HG03521 (cell line): ENCODE data around the gene TNNT1.
A peak's percentile ranks its signal among the peaks of the same experiment; 100 is the strongest.

Experiments used
- ATAC-seq: cut with Tn5 transposase; IDR thresholded peaks from one replicate; pipeline ENCODE4 v1.9.1; 2021; ENCODE audit warnings: mild to moderate bottlenecking, moderate library complexity; ENCODE audit not compliant: unreplicated experiment

Gene TNNT1

DNA sequence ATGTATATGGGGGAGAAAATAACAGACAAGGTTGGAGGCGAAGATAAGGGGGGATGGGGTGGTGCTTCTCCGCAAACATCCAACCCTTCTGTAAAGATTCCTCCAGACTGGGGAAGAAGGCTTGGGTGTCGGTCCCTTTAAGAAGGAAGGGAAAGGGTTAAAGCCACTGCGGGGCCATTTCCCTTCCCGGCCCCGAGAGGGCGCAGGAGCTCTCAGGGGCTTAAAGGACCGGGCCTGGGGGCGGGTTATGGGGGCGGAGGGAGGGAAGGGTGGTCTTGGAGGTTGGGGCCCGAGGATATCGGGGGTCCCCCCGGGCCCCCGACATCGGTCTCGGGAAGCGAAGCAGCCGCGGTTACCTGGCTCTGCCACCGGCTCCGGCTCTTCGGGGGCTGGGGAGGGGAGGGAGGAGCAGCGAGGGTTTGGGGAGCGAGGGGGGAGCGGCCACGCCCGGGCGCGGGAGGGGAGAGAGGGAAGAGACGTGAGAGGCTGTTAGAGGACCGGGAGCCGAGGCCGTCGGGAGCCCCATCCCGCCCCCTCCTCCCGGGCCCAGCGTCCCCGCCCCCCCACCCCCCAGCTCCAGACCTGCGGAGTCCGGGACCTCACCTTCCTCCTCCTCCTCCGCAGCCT is 2.8 kb downstream of the TNNT1 start:
- no peak for ATAC-seq

DNA sequence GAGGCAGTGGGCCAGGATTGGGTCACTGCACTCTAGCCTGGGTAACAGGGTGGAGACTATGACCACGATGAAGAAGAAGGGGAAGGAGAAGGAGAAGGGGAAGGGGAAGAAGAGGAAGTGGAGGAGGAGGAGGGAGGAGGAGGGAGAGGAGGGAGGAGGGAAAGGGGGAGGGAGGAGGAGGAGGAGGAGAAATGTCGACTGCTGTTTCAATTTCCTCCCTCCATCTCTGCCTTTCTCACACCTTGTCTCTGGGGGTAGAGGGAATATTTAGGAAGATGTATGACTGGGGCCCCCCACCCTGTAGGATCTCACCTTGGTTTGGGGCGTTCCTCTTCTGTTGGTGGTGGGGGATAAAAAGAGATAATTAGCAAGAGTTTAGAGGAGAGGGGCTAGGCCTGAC is 3.8 kb downstream of the TNNT1 start:
- no peak for ATAC-seq

DNA sequence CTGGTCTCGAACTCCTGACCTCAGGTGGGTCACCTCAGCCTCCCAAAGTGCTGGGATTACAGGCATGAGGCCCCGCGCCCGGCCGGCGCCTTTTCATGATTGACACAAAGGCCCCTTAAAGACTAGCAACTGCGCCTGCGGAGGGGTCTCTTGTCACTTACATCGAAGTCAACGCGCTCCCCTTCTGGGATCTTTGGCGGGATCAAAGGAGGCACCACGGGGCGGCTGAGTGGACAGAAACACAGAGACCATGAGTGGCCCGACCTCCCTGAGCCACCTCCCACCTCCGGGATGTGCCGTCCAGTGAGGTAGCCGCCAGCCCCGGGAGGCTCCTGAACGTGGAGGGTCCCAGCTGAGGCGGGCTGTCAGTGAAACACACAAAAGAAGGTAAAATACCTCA is 7.3 kb downstream of the TNNT1 start:
- ATAC-seq = no peak

DNA sequence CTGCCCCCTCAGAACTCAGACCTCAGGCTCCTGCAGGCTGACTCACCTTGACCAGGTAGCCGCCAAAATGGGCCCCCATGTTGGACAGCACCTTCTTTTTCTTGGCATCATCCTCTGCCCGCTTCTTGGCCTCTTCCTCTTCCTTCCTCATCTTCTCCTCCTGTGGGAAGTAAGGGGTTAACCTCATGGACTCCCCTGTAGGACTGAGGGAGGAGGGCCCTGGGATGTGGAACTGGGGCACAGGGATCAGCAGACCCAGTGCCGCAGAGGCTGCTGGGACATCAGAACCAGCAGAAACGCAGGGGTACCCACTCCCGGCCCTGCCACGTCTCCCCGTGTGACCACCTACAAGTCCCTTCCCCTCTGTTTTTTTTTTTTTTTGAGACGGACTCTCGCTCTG is 11.1 kb downstream of the TNNT1 start:
- ATAC-seq = no peak

DNA sequence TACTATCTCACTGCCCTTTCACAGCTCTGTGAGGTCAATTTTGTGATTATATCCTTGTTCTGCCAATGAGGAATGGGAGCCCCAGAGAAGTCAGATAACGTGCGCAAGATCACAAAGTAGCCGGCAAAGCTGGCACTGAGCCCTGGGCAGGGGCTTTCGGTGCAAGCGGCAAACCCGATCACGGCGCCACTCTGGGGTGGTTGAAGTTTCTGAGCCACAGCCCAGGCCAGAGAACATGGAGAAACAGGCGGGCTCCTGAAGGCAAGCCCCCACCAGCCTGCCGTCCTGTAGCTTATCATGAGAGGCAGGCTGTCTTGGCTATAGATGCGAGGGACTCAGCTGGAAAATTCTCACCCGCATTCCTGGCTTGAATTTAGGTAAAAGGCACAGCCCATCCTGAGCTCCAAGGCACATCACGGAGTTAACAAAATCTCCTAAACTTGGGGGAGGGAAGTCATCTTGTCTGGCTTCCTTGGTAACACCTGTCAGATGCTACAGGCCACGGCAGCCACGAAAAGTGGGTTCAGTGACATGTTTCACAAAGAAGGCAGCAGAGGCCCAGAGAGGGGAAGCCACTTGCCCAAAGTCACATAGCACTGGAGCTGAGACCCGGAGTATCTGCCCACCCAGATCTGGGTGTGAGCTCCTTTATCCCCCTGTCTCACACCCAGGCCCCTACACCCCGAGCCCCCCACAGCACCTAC is 12.5 kb downstream of the TNNT1 start:
- no peak for ATAC-seq

DNA sequence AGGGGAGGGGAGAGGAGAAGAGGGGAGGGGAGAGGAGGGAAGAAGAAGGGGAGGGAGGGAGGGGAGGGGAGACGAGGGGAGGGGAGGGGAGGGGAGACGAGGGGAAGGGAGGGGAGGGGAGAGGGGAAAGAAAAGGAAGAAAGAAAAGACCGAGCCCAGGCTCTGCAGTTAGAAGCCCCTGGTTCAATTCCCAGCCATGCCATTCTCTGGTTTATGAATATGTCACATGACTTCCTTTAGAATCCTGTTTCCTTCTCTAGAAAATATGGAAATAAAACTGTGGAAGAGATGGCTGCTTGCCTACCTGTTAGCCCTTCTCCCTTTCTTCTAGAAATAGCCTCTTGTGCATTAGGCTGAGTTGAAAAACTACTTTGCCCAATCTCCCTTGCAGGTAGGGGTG is 14.3 kb downstream of the TNNT1 start:
- ATAC-seq = no peak

DNA sequence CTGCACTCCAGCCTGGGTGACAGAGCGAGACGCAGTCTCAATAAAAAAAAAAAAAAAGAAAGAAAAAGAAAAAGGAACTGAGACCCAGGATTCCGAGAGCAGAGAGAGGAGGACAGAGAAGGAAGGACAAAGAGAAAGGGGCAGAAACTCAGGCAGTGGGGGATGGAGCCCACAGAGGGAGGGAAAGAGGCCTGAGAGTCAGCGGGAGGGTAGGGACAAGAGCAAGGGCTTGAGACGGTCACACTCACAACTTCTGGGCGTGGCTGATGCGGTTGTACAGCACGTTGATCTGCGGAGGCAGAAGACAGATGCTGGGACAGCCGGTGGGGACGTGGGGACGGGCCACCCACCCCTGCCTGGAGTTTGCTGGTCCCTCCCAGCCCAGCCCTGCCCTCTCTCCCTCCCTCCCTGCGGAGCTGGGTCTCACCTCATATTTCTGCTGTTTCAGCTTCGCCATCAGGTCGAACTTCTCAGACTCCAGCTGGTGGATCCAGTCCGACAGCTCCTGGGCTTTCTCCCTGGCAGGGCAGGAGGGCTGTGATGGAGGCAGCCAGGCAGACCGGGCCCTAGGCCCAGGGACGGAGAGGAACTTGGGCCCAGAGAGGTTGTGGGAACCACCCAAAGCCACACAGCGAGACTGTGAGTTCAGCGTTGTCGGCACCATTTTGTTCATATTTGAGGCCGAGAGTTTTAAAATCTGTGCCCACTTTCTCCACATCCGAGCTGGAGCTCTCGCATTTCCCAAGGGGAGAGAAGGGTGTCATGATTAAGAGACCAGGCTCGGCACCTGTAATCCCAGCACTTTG is 15.2 kb downstream of the TNNT1 start:
- ATAC-seq = no peak

DNA sequence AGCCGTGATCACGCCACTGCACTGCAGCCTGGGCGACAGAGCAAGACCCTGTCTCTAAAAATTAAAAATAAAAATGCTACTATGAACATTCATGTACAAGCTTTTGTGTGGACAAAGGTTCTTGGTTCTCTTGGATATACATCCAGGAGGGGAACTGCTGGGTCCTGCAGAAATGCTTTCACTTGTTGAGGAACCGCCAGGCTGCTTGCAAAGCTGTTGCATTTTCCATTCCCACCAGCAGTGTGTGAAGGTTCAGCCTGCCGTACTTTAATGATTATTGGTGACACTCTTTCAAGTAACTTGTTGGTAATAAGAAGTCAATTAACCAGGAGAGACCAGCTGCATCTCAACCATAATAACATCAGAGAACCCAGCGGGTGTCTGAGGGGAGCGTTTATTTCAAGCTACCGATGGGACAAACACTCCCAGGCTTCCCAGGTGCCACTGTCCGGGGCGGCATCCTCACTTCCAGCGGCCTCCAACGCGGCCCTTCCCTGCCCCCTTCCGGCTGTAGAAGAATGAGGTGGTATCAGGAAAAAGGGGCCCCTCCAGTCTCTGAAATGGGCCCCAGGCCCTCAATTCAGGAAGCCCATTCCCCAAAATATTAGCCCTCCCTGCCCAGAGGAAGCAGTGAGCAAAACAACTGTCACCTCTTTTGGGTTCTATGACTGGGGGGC is 16.4 kb downstream of the TNNT1 start:
- no peak for ATAC-seq

DNA sequence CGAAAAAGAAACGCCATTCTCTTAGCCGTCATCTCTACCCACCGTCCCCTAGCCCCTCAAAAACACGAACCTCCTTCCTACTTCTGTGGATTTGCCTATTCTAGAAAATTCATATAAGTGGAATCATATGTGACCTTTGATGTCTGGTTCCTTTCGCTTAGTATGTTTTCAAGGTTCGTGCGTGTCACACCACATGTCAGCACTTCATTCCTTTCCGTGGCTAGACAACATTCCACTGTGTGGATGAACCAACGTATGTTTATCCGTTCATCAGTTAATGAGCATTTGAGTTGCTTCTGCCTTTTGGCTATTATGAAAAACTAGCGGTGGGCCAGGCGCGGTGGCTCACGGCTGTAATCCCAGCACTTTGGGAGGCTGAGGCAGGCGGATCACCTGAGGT is 17.6 kb downstream of the TNNT1 start:
- no peak for ATAC-seq

DNA sequence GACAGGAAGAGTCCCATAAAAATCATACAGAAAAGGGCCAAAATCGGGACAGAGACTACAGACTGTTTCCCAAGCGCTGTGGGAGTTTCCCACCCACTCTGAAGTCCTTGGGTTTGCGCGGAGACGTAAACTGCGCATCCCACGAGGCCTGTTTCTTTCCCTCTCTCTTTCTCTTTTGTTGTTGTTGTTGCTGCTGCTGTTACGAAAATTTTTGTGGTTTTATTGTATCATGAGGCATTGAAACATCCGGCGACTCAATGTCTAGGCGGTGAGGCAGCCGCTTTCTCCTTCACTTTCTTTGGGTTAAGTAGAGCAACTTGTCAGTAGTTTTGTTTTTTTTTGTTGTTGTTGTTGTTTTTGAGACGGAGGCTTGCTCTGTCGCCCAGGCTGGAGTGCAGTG is 30.0 kb downstream of the TNNT1 start:
- ATAC-seq = no peak

DNA sequence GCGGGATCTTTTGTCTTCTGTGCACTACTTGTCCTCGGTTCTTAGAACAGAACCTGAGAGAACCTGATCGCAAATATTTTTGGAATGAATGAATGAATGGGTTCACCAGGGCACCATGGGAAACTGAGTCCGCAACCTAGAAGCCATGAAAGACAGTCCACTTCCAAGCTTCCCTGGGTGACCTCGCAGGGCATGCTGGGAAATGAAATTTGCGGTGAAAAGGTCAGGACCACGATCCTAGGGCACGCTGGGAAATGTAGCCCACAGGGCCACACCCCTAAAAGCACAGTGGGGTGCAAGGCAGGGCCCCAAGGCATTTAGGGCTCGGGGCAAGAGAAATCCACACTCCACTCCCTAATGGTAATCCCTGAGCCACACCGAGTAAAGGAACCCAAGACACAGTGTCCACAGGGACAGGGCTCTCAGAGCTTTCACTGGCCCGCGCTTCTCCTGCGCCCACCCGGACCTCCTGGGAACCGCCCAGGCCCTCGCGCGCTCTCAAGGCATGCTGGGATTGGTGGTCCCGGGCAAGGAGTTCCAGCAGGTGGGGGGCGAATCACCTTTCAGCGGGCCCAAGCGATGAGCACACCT is 30.5 kb downstream of the TNNT1 start:
- no peak for ATAC-seq

DNA sequence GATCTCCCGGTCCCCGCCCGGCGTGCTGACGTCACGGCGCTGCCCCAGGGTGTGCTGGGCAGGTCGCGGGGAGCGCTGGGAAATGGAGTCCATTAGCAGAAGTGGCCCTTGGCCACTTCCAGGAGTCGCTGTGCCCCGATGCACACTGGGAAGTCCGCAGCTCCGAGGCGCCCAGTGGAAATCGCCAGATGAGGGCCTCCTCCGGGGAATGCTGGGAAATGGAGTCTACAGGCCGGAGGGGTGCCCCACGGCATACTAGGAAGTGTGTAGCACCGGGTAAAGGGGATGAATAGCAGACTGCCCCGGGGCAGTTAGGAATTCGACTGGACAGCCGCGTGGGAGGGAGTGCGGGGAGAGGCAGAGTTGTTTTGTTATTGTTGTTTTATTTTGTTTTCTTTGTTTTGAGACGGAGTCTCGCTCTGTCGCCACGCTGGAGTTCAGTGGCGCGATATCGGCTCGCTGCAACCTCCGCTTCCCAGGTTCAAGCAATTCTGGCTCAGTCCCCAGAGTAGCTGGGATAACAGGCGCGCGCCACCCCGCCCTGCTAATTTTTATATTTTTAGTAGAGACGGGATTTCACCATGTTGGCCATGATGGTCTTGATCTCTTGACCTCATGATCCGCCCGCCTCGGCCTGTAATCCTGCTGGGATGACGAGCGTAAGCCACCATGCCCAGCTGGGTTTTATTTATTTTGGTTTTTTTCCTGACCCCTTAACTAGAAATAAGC is 31.2 kb downstream of the TNNT1 start:
- peak; percentile 85 for ATAC-seq

DNA sequence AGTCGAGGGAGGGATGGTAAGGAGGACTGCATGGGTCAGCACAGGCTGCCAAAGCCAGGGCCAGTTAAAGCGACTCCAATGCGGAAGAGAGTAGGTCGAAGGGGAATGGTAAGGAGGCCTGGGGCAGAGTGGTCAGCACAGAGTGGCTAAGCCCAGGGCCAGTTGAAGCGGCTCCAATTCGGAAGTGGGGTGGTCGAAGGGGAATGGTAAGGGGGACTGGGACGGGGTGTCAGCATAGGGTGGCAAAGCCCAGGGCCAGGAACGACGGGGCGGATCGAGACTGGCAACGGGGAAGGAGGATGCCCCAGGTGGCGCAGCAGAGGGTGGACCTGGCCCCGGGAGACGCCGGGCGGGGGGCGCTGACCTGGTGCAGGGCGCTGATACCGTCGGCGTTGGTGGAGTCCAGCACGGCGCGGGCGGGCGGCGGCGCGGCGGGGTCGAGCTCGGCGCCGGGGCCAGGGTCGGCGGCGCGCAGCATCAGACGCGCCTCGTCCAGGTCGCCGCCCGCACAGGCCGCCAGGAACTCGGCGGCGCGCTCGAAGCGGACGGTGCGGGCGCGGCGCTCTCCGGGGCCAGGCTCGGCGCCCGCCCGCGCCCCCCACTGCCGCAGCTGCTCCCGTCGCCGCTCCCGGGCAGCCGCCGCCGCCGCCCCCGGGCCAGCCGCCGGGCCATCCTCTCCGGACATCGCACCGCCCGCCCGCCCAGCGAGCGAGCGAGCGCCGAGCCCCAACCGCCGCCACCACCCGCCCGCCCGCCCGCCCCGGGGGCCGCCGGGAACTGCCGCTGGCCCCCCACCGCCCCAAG is 31.9 kb downstream of the TNNT1 start, which contains the start of gene PPP1R12C:
TSS of gene PPP1R12C (minus strand) at position 779 of the 804 bp plus-strand sequence. CDS start at position 685, 94 bp downstream.
- no peak for ATAC-seq

DNA sequence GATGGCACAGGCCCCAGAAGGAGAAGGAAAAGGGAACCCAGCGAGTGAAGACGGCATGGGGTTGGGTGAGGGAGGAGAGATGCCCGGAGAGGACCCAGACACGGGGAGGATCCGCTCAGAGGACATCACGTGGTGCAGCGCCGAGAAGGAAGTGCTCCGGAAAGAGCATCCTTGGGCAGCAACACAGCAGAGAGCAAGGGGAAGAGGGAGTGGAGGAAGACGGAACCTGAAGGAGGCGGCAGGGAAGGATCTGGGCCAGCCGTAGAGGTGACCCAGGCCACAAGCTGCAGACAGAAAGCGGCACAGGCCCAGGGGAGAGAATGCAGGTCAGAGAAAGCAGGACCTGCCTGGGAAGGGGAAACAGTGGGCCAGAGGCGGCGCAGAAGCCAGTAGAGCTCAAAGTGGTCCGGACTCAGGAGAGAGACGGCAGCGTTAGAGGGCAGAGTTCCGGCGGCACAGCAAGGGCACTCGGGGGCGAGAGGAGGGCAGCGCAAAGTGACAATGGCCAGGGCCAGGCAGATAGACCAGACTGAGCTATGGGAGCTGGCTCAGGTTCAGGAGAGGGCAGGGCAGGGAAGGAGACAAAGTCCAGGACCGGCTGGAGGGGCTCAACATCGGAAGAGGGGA is 32.7 kb downstream of the TNNT1 start:
- ATAC-seq = no peak

DNA sequence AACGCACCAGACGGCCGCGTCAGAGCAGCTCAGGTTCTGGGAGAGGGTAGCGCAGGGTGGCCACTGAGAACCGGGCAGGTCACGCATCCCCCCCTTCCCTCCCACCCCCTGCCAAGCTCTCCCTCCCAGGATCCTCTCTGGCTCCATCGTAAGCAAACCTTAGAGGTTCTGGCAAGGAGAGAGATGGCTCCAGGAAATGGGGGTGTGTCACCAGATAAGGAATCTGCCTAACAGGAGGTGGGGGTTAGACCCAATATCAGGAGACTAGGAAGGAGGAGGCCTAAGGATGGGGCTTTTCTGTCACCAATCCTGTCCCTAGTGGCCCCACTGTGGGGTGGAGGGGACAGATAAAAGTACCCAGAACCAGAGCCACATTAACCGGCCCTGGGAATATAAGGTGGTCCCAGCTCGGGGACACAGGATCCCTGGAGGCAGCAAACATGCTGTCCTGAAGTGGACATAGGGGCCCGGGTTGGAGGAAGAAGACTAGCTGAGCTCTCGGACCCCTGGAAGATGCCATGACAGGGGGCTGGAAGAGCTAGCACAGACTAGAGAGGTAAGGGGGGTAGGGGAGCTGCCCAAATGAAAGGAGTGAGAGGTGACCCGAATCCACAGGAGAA is 33.5 kb downstream of the TNNT1 start:
- no peak for ATAC-seq

DNA sequence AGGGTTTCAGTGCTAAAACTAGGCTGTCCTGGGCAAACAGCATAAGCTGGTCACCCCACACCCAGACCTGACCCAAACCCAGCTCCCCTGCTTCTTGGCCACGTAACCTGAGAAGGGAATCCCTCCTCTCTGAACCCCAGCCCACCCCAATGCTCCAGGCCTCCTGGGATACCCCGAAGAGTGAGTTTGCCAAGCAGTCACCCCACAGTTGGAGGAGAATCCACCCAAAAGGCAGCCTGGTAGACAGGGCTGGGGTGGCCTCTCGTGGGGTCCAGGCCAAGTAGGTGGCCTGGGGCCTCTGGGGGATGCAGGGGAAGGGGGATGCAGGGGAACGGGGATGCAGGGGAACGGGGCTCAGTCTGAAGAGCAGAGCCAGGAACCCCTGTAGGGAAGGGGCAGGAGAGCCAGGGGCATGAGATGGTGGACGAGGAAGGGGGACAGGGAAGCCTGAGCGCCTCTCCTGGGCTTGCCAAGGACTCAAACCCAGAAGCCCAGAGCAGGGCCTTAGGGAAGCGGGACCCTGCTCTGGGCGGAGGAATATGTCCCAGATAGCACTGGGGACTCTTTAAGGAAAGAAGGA is 34.4 kb downstream of the TNNT1 start:
- ATAC-seq = no peak

DNA sequence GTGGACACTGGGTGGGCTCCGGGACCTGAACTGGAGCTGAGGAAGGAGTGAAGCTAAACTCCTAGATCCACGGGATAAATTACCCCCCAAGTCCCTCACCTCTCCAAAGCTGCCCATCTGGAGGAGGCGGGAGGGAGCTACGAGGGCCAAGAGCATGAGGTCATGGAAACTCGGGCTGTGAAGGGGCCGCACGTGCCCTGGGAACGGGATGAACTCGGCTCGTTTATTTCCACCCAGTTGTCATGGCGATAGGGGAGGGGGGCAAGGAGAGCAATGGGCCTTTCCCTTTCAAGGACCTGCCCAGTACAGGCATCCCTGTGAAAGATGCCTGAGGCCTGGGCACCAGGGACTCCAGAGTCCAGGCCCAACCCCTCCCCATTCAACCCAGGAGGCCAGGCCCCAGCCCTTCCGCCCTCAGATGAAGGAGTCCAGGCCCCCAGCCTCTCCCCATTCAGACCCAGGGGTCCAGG is 35.4 kb downstream of the TNNT1 start:
- ATAC-seq = no peak
